Neuronal stem cell (in vitro differentiated cells): ENCODE results near the gene ADIG. TPM values are rescaled to one million over a fixed set of nuclear protein-coding genes. Genes with fewer than 3 reads are reported as not detected.

ENCODE experiments used
- DNase-seq: peaks from one replicate; pipeline ENCODE4 v3.0.0-alpha.2; 2013; ENCODE audit warnings: low spot score
- H2AFZ ChIP-seq: one replicate; pipeline ENCODE4 v1.6.1; 2013; ENCODE audit warnings: mild to moderate bottlenecking, low read length, inconsistent platforms
- H2AK5ac ChIP-seq: 2 replicates; pipeline ENCODE4 v1.6.1; 2013; ENCODE audit warnings: low read depth, mild to moderate bottlenecking, inconsistent platforms, low read length, moderate library complexity, mixed read lengths
- H2BK120ac ChIP-seq: 2 replicates; pipeline ENCODE4 v1.6.1; 2013; ENCODE audit warnings: low read depth, mild to moderate bottlenecking, inconsistent platforms, low read length, moderate library complexity, mixed read lengths
- H2BK12ac ChIP-seq: one replicate; pipeline ENCODE4 v1.6.1; 2013; ENCODE audit warnings: low read length, inconsistent platforms
- H2BK15ac ChIP-seq: 2 replicates; pipeline ENCODE4 v1.6.1; 2013; ENCODE audit warnings: mild to moderate bottlenecking, low read length, inconsistent platforms, mixed read lengths
- H2BK5ac ChIP-seq: one replicate; pipeline ENCODE4 v1.6.1; 2013; ENCODE audit warnings: inconsistent platforms, mild to moderate bottlenecking, low read length, moderate library complexity
- H3K14ac ChIP-seq: one replicate; pipeline ENCODE4 v1.6.1; 2013; ENCODE audit warnings: low read length, inconsistent platforms
- H3K18ac ChIP-seq: 2 replicates; pipeline ENCODE4 v1.6.1; 2013; ENCODE audit warnings: low read length, inconsistent platforms
- H3K23ac ChIP-seq: 2 replicates; pipeline ENCODE4 v1.6.1; 2013; ENCODE audit warnings: low read depth, mild to moderate bottlenecking, mixed read lengths, low read length, inconsistent platforms; ENCODE audit not compliant: poor library complexity
- H3K27ac ChIP-seq: replicated peaks from 3 replicates; pipeline ENCODE4 v1.5.1; 2013; ENCODE audit warnings: low read length, inconsistent platforms
- H3K27me3 ChIP-seq, 3 experiments: 2 replicates each; pipeline ENCODE4 v1.6.1; 2013; ENCODE audit warnings: low read length in 3 of 3, mild to moderate bottlenecking in 2 of 3, inconsistent platforms in 1 of 3, low read depth in 1 of 3, mixed read lengths in 1 of 3, moderate library complexity in 1 of 3; ENCODE audit not compliant: control insufficient read depth in 3 of 3, insufficient read depth in 3 of 3
- H3K36me3 ChIP-seq, 2 donors: replicated peaks in 1 of 2; 2 replicates each; pipeline ENCODE4 v1.6.1; 2013; ENCODE audit warnings: low read length in 2 of 2; ENCODE audit not compliant: control insufficient read depth in 2 of 2, insufficient read depth in 2 of 2
- H3K4ac ChIP-seq: 2 replicates; pipeline ENCODE4 v1.6.1; 2013; ENCODE audit warnings: inconsistent platforms, mild to moderate bottlenecking, low read length, moderate library complexity
- H3K4me1 ChIP-seq, 2 donors: 1 replicate in 1 of 2; 2 replicates in 1 of 2; pipeline ENCODE4 v1.6.1; 2013; ENCODE audit warnings: low read length in 2 of 2, low read depth in 1 of 2; ENCODE audit not compliant: control insufficient read depth in 2 of 2, insufficient read depth in 1 of 2
- H3K4me2 ChIP-seq: one replicate; pipeline ENCODE4 v1.6.1; 2013; ENCODE audit warnings: mild to moderate bottlenecking, low read length, inconsistent platforms; ENCODE audit not compliant: insufficient read depth, poor library complexity, severe bottlenecking
- H3K4me3 ChIP-seq, 2 donors: 2 replicates each; pipeline ENCODE4 v1.5.1; 2013; ENCODE audit warnings: low read length in 2 of 2, mild to moderate bottlenecking in 2 of 2, inconsistent platforms in 1 of 2, moderate library complexity in 1 of 2
- H3K79me1 ChIP-seq: one replicate; pipeline ENCODE4 v1.6.1; 2013; ENCODE audit warnings: low read depth, mild to moderate bottlenecking, inconsistent platforms, low read length, moderate library complexity
- H3K9ac ChIP-seq: one replicate; pipeline ENCODE4 v1.6.1; 2013; ENCODE audit warnings: mild to moderate bottlenecking, low read depth, low read length, inconsistent platforms; ENCODE audit not compliant: poor library complexity
- H3K9me3 ChIP-seq, 2 donors: replicated peaks in 1 of 2; 2 replicates each; pipeline versions ENCODE3 to v1.6.1; 2013; ENCODE audit warnings: low read length in 2 of 2, mild to moderate bottlenecking in 2 of 2, inconsistent platforms in 1 of 2, low read depth in 1 of 2, mixed read lengths in 1 of 2, moderate library complexity in 1 of 2; ENCODE audit not compliant: control insufficient read depth in 2 of 2, insufficient read depth in 1 of 2
- H4K8ac ChIP-seq: one replicate; pipeline ENCODE4 v1.6.1; 2013; ENCODE audit warnings: low read depth, mild to moderate bottlenecking, inconsistent platforms, low read length, moderate library complexity
- H4K91ac ChIP-seq: one replicate; pipeline ENCODE4 v1.6.1; 2013; ENCODE audit warnings: low read length, low read depth, mild to moderate bottlenecking, inconsistent platforms; ENCODE audit not compliant: poor library complexity
- WGBS, 2 donors: extraction: QIAGEN DNeasy Blood & Tissue Kit; methylation state at CpG; one replicate each; pipeline ENCODE4 v1.1.7; 2013; ENCODE audit warnings: missing lambda C conversion rate in 2 of 2, mixed read lengths in 1 of 2; ENCODE audit not compliant: insufficient read length in 2 of 2, insufficient replicate concordance in 1 of 2; ENCODE audit errors: extremely low coverage in 2 of 2; 5-methylcytosine and 5-hydroxymethylcytosine counted together
- polyA plus RNA-seq, 2 experiments: library from polyadenylated mRNA; stranded (reverse); fragments of 200-250 nt; gene quantifications; one replicate each; pipeline ENCODE4 v1.2.3, GENCODE V29; 2013

The ADIG gene
- polyA plus RNA-seq (2013, experiment 1 of 2), result not detected
- not detected for polyA plus RNA-seq (2013, experiment 2 of 2)

DNA sequence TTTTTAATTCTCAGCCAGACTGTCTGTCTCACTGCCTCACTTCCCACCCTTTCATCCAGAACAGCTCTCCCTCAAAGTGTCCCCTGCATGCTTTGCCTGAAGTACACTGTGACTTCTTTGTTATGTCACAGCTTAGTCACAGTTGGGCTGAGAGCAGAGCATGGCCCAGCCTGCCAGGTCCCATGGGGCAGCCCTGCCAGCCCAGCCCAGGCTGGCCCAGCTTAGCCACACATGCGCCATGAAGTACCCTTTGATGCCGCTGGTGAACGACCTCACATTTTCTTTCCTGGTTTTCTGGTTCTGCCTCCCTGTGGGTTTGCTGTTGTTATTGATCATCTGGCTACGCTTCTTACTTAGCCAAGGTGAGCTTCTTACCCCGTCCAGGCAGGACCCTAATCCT lies at the start of gene ADIG:
Gene ADIG, plus strand, starts transcription at position 185 of the 400 bp plus-strand sequence. Its CDS starts 54 bp downstream, at position 239.
- Histone ChIP-seq H2BK12ac (no peak within 1 kb of the TSS), H4K91ac (no peak within 1 kb of the TSS)
- no CpG with 5 or more reads among the region's 5 CpGs for WGBS, 2 donors

DNA sequence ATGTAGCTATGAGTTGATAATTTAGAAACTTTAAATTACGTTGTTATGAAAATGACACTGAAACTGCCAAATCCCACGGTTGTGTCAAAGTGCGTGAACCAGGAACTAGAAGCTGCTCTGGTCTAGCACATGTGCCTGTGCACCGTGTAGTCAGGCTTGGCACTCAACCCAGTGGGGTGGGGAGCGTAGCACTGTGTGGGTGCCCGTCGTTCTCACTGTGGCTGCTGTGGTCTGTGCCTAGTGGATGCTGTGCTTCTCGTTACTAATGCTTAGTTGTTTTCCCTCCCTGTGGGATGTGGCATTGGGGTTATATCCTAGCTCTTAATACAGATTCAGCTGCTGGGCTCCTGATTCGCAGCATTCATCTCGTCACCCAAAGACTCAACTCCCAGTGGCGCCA lies 46.2 kb upstream of the ADIG start:
- peaks cover 17 to 96% of the 10 kb centered on the region in 2 donors for H3K36me3 ChIP-seq
- no peak for DNase-seq
- WGBS, 2 donors, result no CpG with 5 or more reads among the region's 11 CpGs

More for the DNA sequence above, at the start of gene ADIG:
- H3K4me1 ChIP-seq, result peaks cover 0 to 20% of the 10 kb centered on the region in 2 donors
- H3K4me2 ChIP-seq, result no peak within 1 kb of the TSS
- H3K4ac ChIP-seq, result no peak within 1 kb of the TSS
- H2AFZ ChIP-seq, result no peak within 1 kb of the TSS
- H3K9me3 ChIP-seq, result no peaks in the 10 kb centered on the region
- no peak within 1 kb of the TSS for H2AK5ac ChIP-seq
- H2BK5ac ChIP-seq, result no peak within 1 kb of the TSS
- H3K4me3 ChIP-seq, result no peak within 1 kb of the TSS
- peak within 1 kb of the TSS; percentile 81 for H3K18ac ChIP-seq
- no peak within 1 kb of the TSS for H3K9ac ChIP-seq
- H3K14ac ChIP-seq, result no peak within 1 kb of the TSS
- peaks cover 0 to 20% of the 10 kb centered on the region in 2 donors for H3K36me3 ChIP-seq
- H2BK15ac ChIP-seq, result no peak within 1 kb of the TSS
- no peak within 1 kb of the TSS for H3K27ac ChIP-seq
- H3K23ac ChIP-seq, result no peak within 1 kb of the TSS
- H4K8ac ChIP-seq, result no peak within 1 kb of the TSS
- H2BK120ac ChIP-seq, result no peak within 1 kb of the TSS
- H3K79me1 ChIP-seq, result no peaks in the 10 kb centered on the region
- no peak for DNase-seq
- peaks cover 0 to 13% (median 0%) of the 10 kb centered on the region in 3 experiments for H3K27me3 ChIP-seq

DNA sequence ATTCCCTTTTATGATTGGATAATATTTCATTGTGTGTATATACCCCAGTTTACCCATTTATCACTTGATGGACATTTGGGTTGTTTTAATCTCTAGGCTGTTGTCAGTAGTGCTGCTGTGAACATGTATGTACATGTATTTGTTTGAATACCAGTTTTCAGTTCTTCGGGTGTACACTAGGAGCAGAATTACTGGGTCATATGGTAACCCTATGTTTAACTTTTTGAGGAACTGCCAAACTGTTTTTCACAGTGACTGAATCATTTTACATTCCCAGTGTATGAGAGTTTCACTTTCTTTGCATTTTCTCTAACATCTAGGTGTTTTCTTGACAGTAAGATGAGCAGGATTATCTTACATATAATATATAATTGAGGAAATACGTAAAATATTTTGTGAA lies 44.7 kb upstream of the ADIG start:
- DNase-seq, result no peak
- H3K36me3 ChIP-seq, result peaks cover 22 to 99% of the 10 kb centered on the region in 2 donors
- no peak overlapping the region for H2BK15ac ChIP-seq
- no peaks in the 10 kb centered on the region for H3K79me1 ChIP-seq
- no peak overlapping the region for H2BK5ac ChIP-seq
- WGBS, 2 donors, result no CpG with 5 or more reads among the region's 2 CpGs
- H2AK5ac ChIP-seq, result no peak overlapping the region
- no peak overlapping the region for H2BK120ac ChIP-seq
- H4K8ac ChIP-seq, result no peak overlapping the region
- H3K9me3 ChIP-seq, result no peaks in the 10 kb centered on the region
- H2AFZ ChIP-seq, result no peak overlapping the region
- H3K18ac ChIP-seq, result no peak overlapping the region
- no peak overlapping the region for H4K91ac ChIP-seq
- H2BK12ac ChIP-seq, result no peak overlapping the region
- no peak overlapping the region for H3K9ac ChIP-seq
- no peak overlapping the region for H3K4me3 ChIP-seq
- H3K4me1 ChIP-seq, result no peaks in the 10 kb centered on the region
- H3K4ac ChIP-seq, result no peak overlapping the region
- H3K27me3 ChIP-seq, result peaks cover 0 to 1% (median 0%) of the 10 kb centered on the region in 3 experiments
- H3K27ac ChIP-seq, result no peak overlapping the region
- no peak overlapping the region for H3K14ac ChIP-seq
- H3K4me2 ChIP-seq, result no peak overlapping the region
- H3K23ac ChIP-seq, result no peak overlapping the region

More for the DNA sequence above, 46.2 kb upstream of the ADIG start:
- H4K91ac ChIP-seq, result no peak overlapping the region
- H3K27me3 ChIP-seq, result peaks cover 0 to 1% (median 0%) of the 10 kb centered on the region in 3 experiments
- no peak overlapping the region for H3K4ac ChIP-seq
- H3K79me1 ChIP-seq, result no peaks in the 10 kb centered on the region
- H3K9ac ChIP-seq, result no peak overlapping the region
- no peak overlapping the region for H2AK5ac ChIP-seq
- H2BK120ac ChIP-seq, result no peak overlapping the region
- peak overlapping the region in 1 of 2 donors; percentile 59 for H3K4me3 ChIP-seq
- no peak overlapping the region for H3K18ac ChIP-seq
- no peaks in the 10 kb centered on the region for H3K9me3 ChIP-seq
- H2BK15ac ChIP-seq, result no peak overlapping the region
- no peak overlapping the region for H3K14ac ChIP-seq
- H3K4me1 ChIP-seq, result no peaks in the 10 kb centered on the region
- H3K4me2 ChIP-seq, result no peak overlapping the region
- no peak overlapping the region for H2BK5ac ChIP-seq
- H2BK12ac ChIP-seq, result no peak overlapping the region
- H4K8ac ChIP-seq, result no peak overlapping the region
- no peak overlapping the region for H2AFZ ChIP-seq
- H3K27ac ChIP-seq, result no peak overlapping the region
- no peak overlapping the region for H3K23ac ChIP-seq

DNA sequence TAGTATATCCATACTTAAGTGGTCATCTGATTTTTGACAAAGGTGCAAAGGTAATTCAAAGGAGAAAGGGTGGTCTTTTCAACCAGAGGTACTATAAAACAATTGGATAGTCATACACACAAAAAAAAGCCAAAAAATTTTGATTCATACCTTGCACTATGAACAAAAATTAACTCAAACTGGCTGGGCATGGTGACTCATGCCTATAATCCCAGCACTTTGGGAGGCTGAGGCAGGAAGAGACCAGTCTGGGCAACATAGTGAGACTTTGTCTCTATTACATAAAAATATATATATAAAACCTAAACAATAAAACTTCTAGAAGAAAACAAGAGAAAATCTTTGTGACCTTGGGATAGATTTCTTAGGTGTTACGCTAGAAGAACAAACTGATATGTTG lies 43.8 kb upstream of the ADIG start:
- H3K4me1 ChIP-seq, result no peaks in the 10 kb centered on the region
- H4K8ac ChIP-seq, result no peak overlapping the region
- no peak overlapping the region for H3K4me3 ChIP-seq
- H3K27me3 ChIP-seq, result peaks cover 0 to 1% (median 0%) of the 10 kb centered on the region in 3 experiments
- H3K4ac ChIP-seq, result no peak overlapping the region
- H3K79me1 ChIP-seq, result no peaks in the 10 kb centered on the region
- H3K9ac ChIP-seq, result no peak overlapping the region
- no peak overlapping the region for H3K27ac ChIP-seq
- H2BK5ac ChIP-seq, result no peak overlapping the region
- no CpG with 5 or more reads among the region's 1 CpG for WGBS, 2 donors
- no peak overlapping the region for H2AFZ ChIP-seq
- H2AK5ac ChIP-seq, result no peak overlapping the region
- H3K36me3 ChIP-seq, result peaks cover 27 to 99% of the 10 kb centered on the region in 2 donors
- H3K9me3 ChIP-seq, result no peaks in the 10 kb centered on the region
- H3K18ac ChIP-seq, result no peak overlapping the region
- H2BK12ac ChIP-seq, result no peak overlapping the region
- H3K23ac ChIP-seq, result no peak overlapping the region
- no peak overlapping the region for H2BK120ac ChIP-seq
- H3K4me2 ChIP-seq, result no peak overlapping the region
- H2BK15ac ChIP-seq, result no peak overlapping the region
- DNase-seq, result no peak
- no peak overlapping the region for H3K14ac ChIP-seq
- H4K91ac ChIP-seq, result no peak overlapping the region
